HepG2 (cell line): ENCODE results near the gene PDXDC1. TPM values are rescaled to one million over a fixed set of nuclear protein-coding genes. Genes with fewer than 3 reads are reported as not detected.
A peak's percentile ranks its signal among the peaks of the same experiment; 100 is the strongest.

Experiments
- ATF1 ChIP-seq: IDR thresholded peaks from 2 replicates; pipeline ENCODE4 v1.6.1; 2016; ENCODE audit warnings: mild to moderate bottlenecking, control low read depth
- GPN1 ChIP-seq: sonication (generic); formaldehyde crosslinking; IDR thresholded peaks from 2 replicates; pipeline ENCODE4 v1.5.1; 2020; ENCODE audit warnings: missing genetic modification reagents, borderline replicate concordance
- HDAC1 ChIP-seq: sonication (generic); formaldehyde crosslinking; IDR thresholded peaks from 2 replicates; pipeline ENCODE4 v1.5.1; 2020; ENCODE audit warnings: mild to moderate bottlenecking, missing genetic modification reagents
- MZF1 ChIP-seq: sonication (generic); formaldehyde crosslinking; IDR thresholded peaks from 2 replicates; pipeline ENCODE4 v1.8.1; 2023; ENCODE audit warnings: mild to moderate bottlenecking, missing genetic modification reagents, borderline replicate concordance
- PHF5A ChIP-seq: IDR thresholded peaks from one replicate; pipeline ENCODE4 v1.6.1; 2018; ENCODE audit warnings: low read depth, missing genetic modification reagents; ENCODE audit not compliant: unreplicated experiment
- POGZ ChIP-seq: sonication (generic); formaldehyde crosslinking; IDR thresholded peaks from 2 replicates; pipeline ENCODE4 v1.4.0; 2020; ENCODE audit warnings: mild to moderate bottlenecking, missing genetic modification reagents
- SMAD1 ChIP-seq: sonication (generic); formaldehyde crosslinking; IDR thresholded peaks from 2 replicates; pipeline ENCODE4 v1.4.0; 2020; ENCODE audit warnings: missing genetic modification reagents, low read depth, mild to moderate bottlenecking, borderline replicate concordance
- TBX2 ChIP-seq: sonication (generic); formaldehyde crosslinking; IDR thresholded peaks from 2 replicates; pipeline ENCODE4 v1.5.0; 2020; ENCODE audit warnings: missing genetic modification reagents, mild to moderate bottlenecking, borderline replicate concordance
- TEAD3 ChIP-seq: optimal IDR thresholded peaks from 2 replicates; pipeline ENCODE3; 2016; ENCODE audit warnings: borderline replicate concordance
- TSC22D2 ChIP-seq: sonication (generic); formaldehyde crosslinking; IDR thresholded peaks from 2 replicates; pipeline ENCODE4 v1.5.1; 2020; ENCODE audit warnings: missing genetic modification reagents, mild to moderate bottlenecking, borderline replicate concordance
- ZNF530 ChIP-seq: sonication (generic); formaldehyde crosslinking; IDR thresholded peaks from 2 replicates; pipeline ENCODE4 v1.5.0; 2020; ENCODE audit warnings: low read depth, mild to moderate bottlenecking, missing genetic modification reagents
- ZSCAN22 ChIP-seq: sonication (generic); formaldehyde crosslinking; IDR thresholded peaks from 2 replicates; pipeline ENCODE4 v1.4.0; 2020; ENCODE audit warnings: mild to moderate bottlenecking, missing genetic modification reagents
- polyA plus RNA-seq, 8 experiments: library from polyadenylated mRNA; depleted of rRNA in 3 of 8; stranded (reverse) in 7 of 8; unstranded in 1 of 8; fragments of >200 nt; fragmentation: Illumina TruSeq in 4 of 8; extraction: Trizol in 4 of 8; gene quantifications; 2 replicates each; pipeline versions ENCODE4 v1.2.1 to v1.2.3, GENCODE V29; 2011 to 2016; ENCODE audit warnings: low read depth in 4 of 8, missing spikeins in 1 of 8, mixed read lengths in 1 of 8; ENCODE audit not compliant: insufficient read depth in 1 of 8
- total RNA-seq, 5 experiments: library from RNA; depleted of rRNA; stranded (reverse); fragments of >200 nt; fragmentation: Illumina TruSeq; extraction: Trizol; gene quantifications; 2 replicates each; pipeline ENCODE4 v1.2.3, GENCODE V29; 2016; ENCODE audit warnings: low read depth in 1 of 5
- TF ChIP-seq, protein P1 (sequence below): IDR thresholded peaks from 2 replicates; pipeline ENCODE4 v1.6.1; 2016; ENCODE audit warnings: control low read depth
- TF ChIP-seq, protein P2 (sequence below): sonication (generic); formaldehyde crosslinking; conservative IDR thresholded peaks from 2 replicates; pipeline ENCODE4 v1.8.1; 2023; ENCODE audit warnings: missing genetic modification reagents
- TF ChIP-seq, protein P3 (sequence below): sonication (generic); formaldehyde crosslinking; IDR thresholded peaks from 2 replicates; pipeline ENCODE4 v1.4.0; 2020; ENCODE audit warnings: missing genetic modification reagents
- TF ChIP-seq, protein P4 (sequence below): sonication (generic); formaldehyde crosslinking; IDR thresholded peaks from 2 replicates; pipeline ENCODE4 v1.8.0; 2022; ENCODE audit warnings: missing genetic modification reagents, mild to moderate bottlenecking, inconsistent platforms, borderline replicate concordance

Gene PDXDC1
- total and polyA plus RNA-seq, 2 of the 13 experiments (the other 11 are each of a cell fraction or from before 2014, with no cell fraction given) = 133 to 169 TPM

DNA sequence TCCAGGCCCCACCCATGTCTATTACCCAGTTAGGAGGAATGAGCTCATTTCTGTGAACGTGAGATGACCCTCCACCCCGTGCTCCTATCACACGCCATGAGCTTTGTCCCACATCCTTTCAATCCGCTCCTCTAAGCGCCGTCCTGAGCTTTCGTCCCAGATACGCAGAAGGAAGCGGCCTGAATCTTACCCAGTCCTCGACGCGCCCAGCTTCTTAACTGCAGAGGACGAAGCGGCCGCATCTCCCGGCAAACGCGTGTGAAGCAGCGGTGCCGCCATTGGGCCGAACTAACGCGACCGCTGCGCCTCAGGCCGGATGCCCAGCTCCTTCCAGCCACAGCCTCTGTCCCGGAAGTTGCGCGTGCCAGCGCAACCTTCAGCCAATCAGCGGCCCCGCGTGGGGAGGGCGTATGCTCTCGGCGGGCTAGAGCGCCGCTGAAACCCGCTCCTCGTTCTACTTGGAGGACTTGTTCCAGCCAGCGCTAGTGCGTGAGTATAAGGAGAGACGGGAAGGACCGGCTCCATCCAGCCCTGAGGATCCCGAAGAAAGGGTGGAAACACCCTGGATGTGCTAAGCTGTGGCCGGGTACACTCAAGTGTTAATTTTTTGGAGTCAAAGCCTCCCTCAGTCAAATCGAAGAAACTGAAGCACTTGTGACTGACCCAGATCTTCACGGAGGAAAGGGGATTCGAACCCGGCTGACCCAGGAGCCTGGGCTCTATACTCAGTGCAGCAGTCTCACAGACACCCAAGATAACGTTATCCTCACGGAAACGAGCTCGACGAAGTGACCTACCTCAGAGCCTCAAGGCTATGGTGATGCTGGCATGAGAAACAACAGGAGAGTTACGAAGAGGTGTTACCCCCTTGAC lies 119.4 kb downstream of the PDXDC1 start, which contains the start of gene RRN3 (continued):
- TF ChIP-seq, protein P1, sequence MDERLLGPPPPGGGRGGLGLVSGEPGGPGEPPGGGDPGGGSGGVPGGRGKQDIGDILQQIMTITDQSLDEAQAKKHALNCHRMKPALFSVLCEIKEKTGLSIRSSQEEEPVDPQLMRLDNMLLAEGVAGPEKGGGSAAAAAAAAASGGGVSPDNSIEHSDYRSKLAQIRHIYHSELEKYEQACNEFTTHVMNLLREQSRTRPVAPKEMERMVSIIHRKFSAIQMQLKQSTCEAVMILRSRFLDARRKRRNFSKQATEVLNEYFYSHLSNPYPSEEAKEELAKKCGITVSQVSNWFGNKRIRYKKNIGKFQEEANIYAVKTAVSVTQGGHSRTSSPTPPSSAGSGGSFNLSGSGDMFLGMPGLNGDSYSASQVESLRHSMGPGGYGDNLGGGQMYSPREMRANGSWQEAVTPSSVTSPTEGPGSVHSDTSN = 0 out of 2 replicates have a peak, but pooled peaks have one; percentile 30
- TF ChIP-seq TEAD3 (peak; percentile 85), PHF5A (CRISPR knock-in tag) (peak; percentile 86), MZF1 (CRISPR knock-in tag) (peak; percentile 88; the same call in 1 of the 2 replicates), TSC22D2 (CRISPR knock-in tag) (0 out of 2 replicates have a peak, but pooled peaks have one; percentile 81), HDAC1 (CRISPR knock-in tag) (peak; percentile 97), SMAD1 (peak; percentile 76; the same call in 1 of the 2 replicates), ATF1 (CRISPR knock-in tag) (peak; percentile 77), ZSCAN22 (CRISPR knock-in tag) (0 out of 2 replicates have a peak, but pooled peaks have one; percentile 48), TBX2 (CRISPR knock-in tag) (peak; percentile 93), ZNF530 (CRISPR knock-in tag) (peak; percentile 68; the same call in 1 of the 2 replicates), POGZ (CRISPR knock-in tag) (peak; percentile 96), GPN1 (CRISPR knock-in tag) (0 out of 2 replicates have a peak, but pooled peaks have one; percentile 53)
- TF ChIP-seq, protein P2, sequence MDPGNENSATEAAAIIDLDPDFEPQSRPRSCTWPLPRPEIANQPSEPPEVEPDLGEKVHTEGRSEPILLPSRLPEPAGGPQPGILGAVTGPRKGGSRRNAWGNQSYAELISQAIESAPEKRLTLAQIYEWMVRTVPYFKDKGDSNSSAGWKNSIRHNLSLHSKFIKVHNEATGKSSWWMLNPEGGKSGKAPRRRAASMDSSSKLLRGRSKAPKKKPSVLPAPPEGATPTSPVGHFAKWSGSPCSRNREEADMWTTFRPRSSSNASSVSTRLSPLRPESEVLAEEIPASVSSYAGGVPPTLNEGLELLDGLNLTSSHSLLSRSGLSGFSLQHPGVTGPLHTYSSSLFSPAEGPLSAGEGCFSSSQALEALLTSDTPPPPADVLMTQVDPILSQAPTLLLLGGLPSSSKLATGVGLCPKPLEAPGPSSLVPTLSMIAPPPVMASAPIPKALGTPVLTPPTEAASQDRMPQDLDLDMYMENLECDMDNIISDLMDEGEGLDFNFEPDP (CRISPR knock-in tag) = 0 out of 2 replicates have a peak, but pooled peaks have one; percentile 80
- TF ChIP-seq, protein P3, sequence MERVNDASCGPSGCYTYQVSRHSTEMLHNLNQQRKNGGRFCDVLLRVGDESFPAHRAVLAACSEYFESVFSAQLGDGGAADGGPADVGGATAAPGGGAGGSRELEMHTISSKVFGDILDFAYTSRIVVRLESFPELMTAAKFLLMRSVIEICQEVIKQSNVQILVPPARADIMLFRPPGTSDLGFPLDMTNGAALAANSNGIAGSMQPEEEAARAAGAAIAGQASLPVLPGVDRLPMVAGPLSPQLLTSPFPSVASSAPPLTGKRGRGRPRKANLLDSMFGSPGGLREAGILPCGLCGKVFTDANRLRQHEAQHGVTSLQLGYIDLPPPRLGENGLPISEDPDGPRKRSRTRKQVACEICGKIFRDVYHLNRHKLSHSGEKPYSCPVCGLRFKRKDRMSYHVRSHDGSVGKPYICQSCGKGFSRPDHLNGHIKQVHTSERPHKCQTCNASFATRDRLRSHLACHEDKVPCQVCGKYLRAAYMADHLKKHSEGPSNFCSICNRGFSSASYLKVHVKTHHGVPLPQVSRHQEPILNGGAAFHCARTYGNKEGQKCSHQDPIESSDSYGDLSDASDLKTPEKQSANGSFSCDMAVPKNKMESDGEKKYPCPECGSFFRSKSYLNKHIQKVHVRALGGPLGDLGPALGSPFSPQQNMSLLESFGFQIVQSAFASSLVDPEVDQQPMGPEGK (CRISPR knock-in tag) = peak; percentile 16; the same call in 1 of the 2 replicates
- TF ChIP-seq, protein P4, sequence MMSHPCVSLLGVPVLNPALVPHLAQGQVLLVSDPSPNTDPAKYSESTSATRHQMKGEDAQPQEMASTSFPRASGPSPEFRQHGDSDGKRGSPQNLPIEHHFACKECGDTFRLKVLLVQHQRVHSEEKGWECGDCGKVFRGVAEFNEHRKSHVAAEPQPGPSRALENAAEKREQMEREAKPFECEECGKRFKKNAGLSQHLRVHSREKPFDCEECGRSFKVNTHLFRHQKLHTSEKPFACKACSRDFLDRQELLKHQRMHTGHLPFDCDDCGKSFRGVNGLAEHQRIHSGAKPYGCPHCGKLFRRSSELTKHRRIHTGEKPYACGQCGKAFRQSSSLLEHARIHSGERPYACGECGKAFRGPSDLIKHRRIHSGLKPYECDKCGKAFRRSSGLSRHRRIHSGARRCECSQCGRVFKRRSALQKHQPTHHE (CRISPR knock-in tag) = peak; percentile 93
